H9 (cell line): ENCODE data around the gene P3H3. TPM values are rescaled to one million over a fixed set of nuclear protein-coding genes. Genes with fewer than 3 reads are reported as not detected.

Experiments used
- DNase-seq: peaks from one replicate; pipeline ENCODE4 v3.0.0-alpha.2; 2017
- H2AFZ ChIP-seq: one replicate; pipeline ENCODE4 v1.6.1; 2013; ENCODE audit warnings: mild to moderate bottlenecking, low read length, control low read depth, moderate library complexity
- H2AK5ac ChIP-seq: 2 replicates; pipeline ENCODE4 v1.6.1; 2013; ENCODE audit warnings: low read length, control low read depth, mixed read lengths; ENCODE audit not compliant: insufficient read length
- H2BK120ac ChIP-seq: one replicate; pipeline ENCODE4 v1.6.1; 2013; ENCODE audit warnings: low read depth, mild to moderate bottlenecking, low read length, control low read depth, inconsistent platforms; ENCODE audit not compliant: poor library complexity, severe bottlenecking
- H2BK12ac ChIP-seq: 2 replicates; pipeline ENCODE4 v1.6.1; 2013; ENCODE audit warnings: low read length, control low read depth, mixed read lengths, low read depth; ENCODE audit not compliant: insufficient read length
- H2BK15ac ChIP-seq: 2 replicates; pipeline ENCODE4 v1.6.1; 2013; ENCODE audit warnings: low read depth, low read length, control low read depth
- H2BK20ac ChIP-seq: one replicate; pipeline ENCODE4 v1.6.1; 2013; ENCODE audit warnings: low read depth, mild to moderate bottlenecking, low read length, control low read depth, inconsistent platforms; ENCODE audit not compliant: poor library complexity, severe bottlenecking
- H2BK5ac ChIP-seq: 2 replicates; pipeline ENCODE4 v1.6.1; 2013; ENCODE audit warnings: low read length, control low read depth, mixed read lengths; ENCODE audit not compliant: insufficient read length
- H3K14ac ChIP-seq: 2 replicates; pipeline ENCODE4 v1.6.1; 2013; ENCODE audit warnings: low read length, control low read depth; ENCODE audit not compliant: insufficient read depth
- H3K18ac ChIP-seq: 2 replicates; pipeline ENCODE4 v1.6.1; 2013; ENCODE audit warnings: low read depth, mild to moderate bottlenecking, mixed read lengths, low read length, control low read depth; ENCODE audit not compliant: insufficient read length
- H3K23ac ChIP-seq: 2 replicates; pipeline ENCODE4 v1.6.1; 2013; ENCODE audit warnings: low read length, control low read depth, mixed read lengths, low read depth; ENCODE audit not compliant: insufficient read length
- H3K23me2 ChIP-seq: 2 replicates; pipeline ENCODE4 v1.6.1; 2013; ENCODE audit warnings: low read depth, mild to moderate bottlenecking, mixed read lengths, low read length, control low read depth; ENCODE audit not compliant: insufficient read length, poor library complexity, severe bottlenecking
- H3K27ac ChIP-seq: 2 replicates; pipeline ENCODE4 v1.5.1; 2013; ENCODE audit warnings: low read length, control low read depth, mixed read lengths, low read depth; ENCODE audit not compliant: insufficient read length
- H3K27me3 ChIP-seq: 2 replicates; pipeline ENCODE4 v1.6.1; 2013; ENCODE audit warnings: low read length, control low read depth, inconsistent platforms; ENCODE audit not compliant: insufficient read depth
- H3K4ac ChIP-seq: 2 replicates; pipeline ENCODE4 v1.6.1; 2013; ENCODE audit warnings: low read depth, mild to moderate bottlenecking, control low read depth, inconsistent platforms, low read length, moderate library complexity
- H3K4me1 ChIP-seq: 2 replicates; pipeline ENCODE4 v1.6.1; 2013; ENCODE audit warnings: low read length, control low read depth, inconsistent platforms; ENCODE audit not compliant: insufficient read depth
- H3K4me2 ChIP-seq: 2 replicates; pipeline ENCODE4 v1.6.1; 2013; ENCODE audit warnings: low read length, control low read depth, mixed read lengths; ENCODE audit not compliant: insufficient read length, insufficient read depth
- H3K56ac ChIP-seq: 2 replicates; pipeline ENCODE4 v1.6.1; 2013; ENCODE audit warnings: low read depth, mild to moderate bottlenecking, mixed read lengths, low read length, control low read depth; ENCODE audit not compliant: insufficient read length
- H3K79me1 ChIP-seq: 2 replicates; pipeline ENCODE4 v1.6.1; 2013; ENCODE audit warnings: low read depth, mild to moderate bottlenecking, moderate library complexity, low read length, control low read depth, inconsistent platforms; ENCODE audit not compliant: insufficient read depth, poor library complexity, severe bottlenecking
- H3K79me2 ChIP-seq: 2 replicates; pipeline ENCODE4 v1.6.1; 2013; ENCODE audit warnings: low read length, control low read depth, inconsistent platforms; ENCODE audit not compliant: insufficient read depth
- H3K9ac ChIP-seq: 2 replicates; pipeline ENCODE4 v1.6.1; 2013; ENCODE audit warnings: low read length, control low read depth, mixed read lengths; ENCODE audit not compliant: insufficient read length; ENCODE audit errors: extremely low read depth
- H3K9me3 ChIP-seq: one replicate; pipeline ENCODE4 v1.6.1; 2013; ENCODE audit warnings: low read depth, low read length, inconsistent platforms; ENCODE audit not compliant: control insufficient read depth
- H3T11ph ChIP-seq: one replicate; pipeline ENCODE4 v1.6.1; 2013; ENCODE audit warnings: mild to moderate bottlenecking, low read length, control low read depth, inconsistent platforms
- H4K20me1 ChIP-seq: one replicate; pipeline ENCODE4 v1.6.1; 2013; ENCODE audit not compliant: control insufficient read depth, insufficient read length, insufficient read depth
- H4K5ac ChIP-seq: 2 replicates; pipeline ENCODE4 v1.6.1; 2013; ENCODE audit warnings: low read depth, mild to moderate bottlenecking, mixed read lengths, low read length, control low read depth; ENCODE audit not compliant: insufficient read length
- H4K8ac ChIP-seq: replicated peaks from 2 replicates; pipeline ENCODE4 v1.6.1; 2013; ENCODE audit warnings: low read length, control low read depth, mixed read lengths, low read depth; ENCODE audit not compliant: insufficient read length
- H4K91ac ChIP-seq: 2 replicates; pipeline ENCODE4 v1.6.1; 2013; ENCODE audit warnings: low read depth, mild to moderate bottlenecking, moderate library complexity, mixed read lengths, low read length, control low read depth; ENCODE audit not compliant: insufficient read length
- H3K27ac Mint-ChIP-seq, 3 experiments: 2 replicates in 2 of 3; 3 replicates in 1 of 3; pipeline ENCODE4 v1.8.0; 2020 to 2021; ENCODE audit warnings: mixed read lengths in 3 of 3, mild to moderate bottlenecking in 1 of 3, moderate library complexity in 1 of 3
- H3K27me3 Mint-ChIP-seq: 2 replicates; pipeline ENCODE4 v1.8.0; 2021; ENCODE audit warnings: low read depth, mild to moderate bottlenecking, moderate library complexity, mixed read lengths
- H3K36me3 Mint-ChIP-seq, 3 experiments: 2 replicates in 2 of 3; 3 replicates in 1 of 3; pipeline ENCODE4 v1.8.0; 2020 to 2021; ENCODE audit warnings: low read depth in 3 of 3, mixed read lengths in 3 of 3; ENCODE audit not compliant: insufficient read depth in 1 of 3
- H3K4me1 Mint-ChIP-seq, 2 experiments: 2 replicates each; pipeline ENCODE4 v1.8.0; 2020; ENCODE audit warnings: mixed read lengths in 2 of 2
- H3K4me3 Mint-ChIP-seq, 2 experiments: 2 replicates in 1 of 2; 3 replicates in 1 of 2; pipeline ENCODE4 v1.8.0; 2020 to 2021; ENCODE audit warnings: mild to moderate bottlenecking in 2 of 2, mixed read lengths in 2 of 2, moderate library complexity in 1 of 2
- H3K9me3 Mint-ChIP-seq, 2 experiments: 2 replicates in 1 of 2; 3 replicates in 1 of 2; pipeline ENCODE4 v1.8.0; 2020; ENCODE audit warnings: mild to moderate bottlenecking in 2 of 2, mixed read lengths in 2 of 2, moderate library complexity in 1 of 2
- WGBS: extraction: QIAGEN DNeasy Blood & Tissue Kit; methylation state at CpG from one replicate; pipeline ENCODE4 v1.1.7; 2013; ENCODE audit warnings: missing lambda C conversion rate, low lambda C conversion rate, mixed read lengths; ENCODE audit not compliant: insufficient read length; ENCODE audit errors: extremely low coverage; 5-methylcytosine and 5-hydroxymethylcytosine counted together
- total RNA-seq: library from RNA; stranded (reverse); gene quantifications from 2 replicates; pipeline ENCODE4 v1.2.1, GENCODE V29; 2021
- TF ChIP-seq, protein P1 (sequence below): fragments of 200-600 bp; sonication (generic); conservative IDR thresholded peaks from 3 replicates; pipeline ENCODE4 v1.8.0; 2021; ENCODE audit warnings: antibody characterized with exemption, mild to moderate bottlenecking

The P3H3 gene
- total RNA-seq, 1 experiment from 2014 or later, result 55.0 TPM

DNA sequence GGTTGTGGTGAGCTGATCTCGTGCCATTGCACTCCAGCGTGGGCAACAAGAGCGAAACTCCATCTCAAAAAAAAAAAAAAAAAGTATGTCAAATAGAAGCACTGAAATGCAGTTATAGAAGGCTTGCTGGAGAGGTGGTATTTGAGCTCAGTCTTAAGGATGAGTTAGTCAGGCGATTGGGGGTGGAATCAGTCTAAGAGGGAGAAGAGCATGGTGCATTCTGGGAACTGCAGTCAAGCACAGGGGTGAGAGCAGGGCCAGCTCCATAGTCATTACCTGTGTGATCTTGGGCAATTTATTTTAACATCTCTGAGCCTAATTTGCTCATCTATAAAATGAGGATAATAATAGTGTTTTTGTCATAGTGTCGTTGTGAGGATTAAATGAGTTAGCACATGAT lies 6.7 kb downstream of the P3H3 start:
- no peak overlapping the region for H2AK5ac ChIP-seq
- H3K9me3 ChIP-seq, result no peaks in the 10 kb centered on the region
- H4K8ac ChIP-seq, result no peak overlapping the region
- no peak overlapping the region for H3K4me2 ChIP-seq
- Mint-ChIP-seq H3K27ac (peak overlapping the region in 1 of 3 experiments; percentile 71; a peak in 1 of 7 replicates), H3K27me3 (no peaks in the 10 kb centered on the region), H3K4me1 (peaks cover 3 to 25% of the 10 kb centered on the region in 2 experiments), H3K9me3 (no peaks in the 10 kb centered on the region; a peak in 1 of 5 replicates), H3K4me3 (peak overlapping the region in 1 of 2 experiments; percentile 25; a peak in 1 of 5 replicates), H3K36me3 (peaks cover 43 to 85% (median 76%) of the 10 kb centered on the region in 3 experiments; a peak in 6 of 7 replicates)
- no peak overlapping the region for H2BK120ac ChIP-seq
- no peak overlapping the region for H3K18ac ChIP-seq
- H2AFZ ChIP-seq, result no peak overlapping the region
- H3K23me2 ChIP-seq, result no peaks in the 10 kb centered on the region
- no peaks in the 10 kb centered on the region for H3K27me3 ChIP-seq
- H2BK20ac ChIP-seq, result no peak overlapping the region
- H2BK15ac ChIP-seq, result no peak overlapping the region
- no peak overlapping the region for H2BK5ac ChIP-seq
- no CpG with 5 or more reads among the region's 5 CpGs for WGBS
- H3T11ph ChIP-seq, result no peak overlapping the region
- H3K79me1 ChIP-seq, result no peaks in the 10 kb centered on the region
- no peak for DNase-seq
- H3K4me1 ChIP-seq, result no peaks in the 10 kb centered on the region
- no peak overlapping the region for H3K9ac ChIP-seq
- H4K20me1 ChIP-seq, result no peaks in the 10 kb centered on the region
- no peak overlapping the region for H3K27ac ChIP-seq
- H3K14ac ChIP-seq, result no peak overlapping the region
- H2BK12ac ChIP-seq, result no peak overlapping the region
- H4K5ac ChIP-seq, result no peak overlapping the region
- no peak overlapping the region for H3K4ac ChIP-seq
- TF ChIP-seq, protein P1, sequence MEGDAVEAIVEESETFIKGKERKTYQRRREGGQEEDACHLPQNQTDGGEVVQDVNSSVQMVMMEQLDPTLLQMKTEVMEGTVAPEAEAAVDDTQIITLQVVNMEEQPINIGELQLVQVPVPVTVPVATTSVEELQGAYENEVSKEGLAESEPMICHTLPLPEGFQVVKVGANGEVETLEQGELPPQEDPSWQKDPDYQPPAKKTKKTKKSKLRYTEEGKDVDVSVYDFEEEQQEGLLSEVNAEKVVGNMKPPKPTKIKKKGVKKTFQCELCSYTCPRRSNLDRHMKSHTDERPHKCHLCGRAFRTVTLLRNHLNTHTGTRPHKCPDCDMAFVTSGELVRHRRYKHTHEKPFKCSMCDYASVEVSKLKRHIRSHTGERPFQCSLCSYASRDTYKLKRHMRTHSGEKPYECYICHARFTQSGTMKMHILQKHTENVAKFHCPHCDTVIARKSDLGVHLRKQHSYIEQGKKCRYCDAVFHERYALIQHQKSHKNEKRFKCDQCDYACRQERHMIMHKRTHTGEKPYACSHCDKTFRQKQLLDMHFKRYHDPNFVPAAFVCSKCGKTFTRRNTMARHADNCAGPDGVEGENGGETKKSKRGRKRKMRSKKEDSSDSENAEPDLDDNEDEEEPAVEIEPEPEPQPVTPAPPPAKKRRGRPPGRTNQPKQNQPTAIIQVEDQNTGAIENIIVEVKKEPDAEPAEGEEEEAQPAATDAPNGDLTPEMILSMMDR, result no peak
- no peak overlapping the region for H3K23ac ChIP-seq
- H3K56ac ChIP-seq, result no peak overlapping the region
- H3K79me2 ChIP-seq, result peaks cover 1% of the 10 kb centered on the region; the same call in 1 of the 2 replicates
- H4K91ac ChIP-seq, result no peak overlapping the region
